Measurements from ENCODE around the gene CHN2.

CHN2 gene

GRCh38 chr7:29288181-29289091, 93.9 kb downstream of the CHN2 start:
- no peak for DNase-seq

- DNase-seq: no peak
Observed at GRCh38 chr7:29289156-29290021, 94.8 kb downstream of the CHN2 start.

GRCh38 chr7:29290829-29291228, 96.3 kb downstream of the CHN2 start:
- no peak for DNase-seq

GRCh38 chr7:29291723-29292618, 97.4 kb downstream of the CHN2 start:
- DNase-seq: no peak

GRCh38 chr7:29292886-29293658, 98.5 kb downstream of the CHN2 start:
- no peak for DNase-seq

- DNase-seq: no peak
Observed at GRCh38 chr7:29296421-29296820, 101.8 kb downstream of the CHN2 start.

GRCh38 chr7:29297194-29297890, 102.8 kb downstream of the CHN2 start:
- no peak for DNase-seq

- DNase-seq: no peak
Observed at GRCh38 chr7:29299086-29299485, 104.5 kb downstream of the CHN2 start.

GRCh38 chr7:29300026-29300480, 105.5 kb downstream of the CHN2 start:
- no peak for DNase-seq

GRCh38 chr7:29300649-29301048, 106.1 kb downstream of the CHN2 start:
- DNase-seq: no peak

- DNase-seq: no peak
Observed at GRCh38 chr7:29302666-29303395, 108.3 kb downstream of the CHN2 start.

- no peak for DNase-seq
Observed at GRCh38 chr7:29304756-29305155, 110.2 kb downstream of the CHN2 start.

- DNase-seq: no peak
Observed at GRCh38 chr7:29306319-29306991, 111.9 kb downstream of the CHN2 start.

- DNase-seq: no peak
Observed at GRCh38 chr7:29308424-29308823, 113.8 kb downstream of the CHN2 start.

GRCh38 chr7:29309041-29309854, 114.7 kb downstream of the CHN2 start:
- DNase-seq: no peak

- no peak for DNase-seq
Observed at GRCh38 chr7:29310625-29311024, 116.0 kb downstream of the CHN2 start.

GRCh38 chr7:29311314-29311713, 116.7 kb downstream of the CHN2 start:
- no peak for DNase-seq

GRCh38 chr7:29314148-29314547, 119.6 kb downstream of the CHN2 start:
- no peak for DNase-seq
